H1 (cell line): ENCODE measurements around the gene BAIAP2. TPM values are rescaled to one million over a fixed set of nuclear protein-coding genes. Genes with fewer than 3 reads are reported as not detected.

ENCODE experiments used
- CTCF ChIA-PET: fragments of 300-600 bp; sonication (Branson Sonifier 250); formaldehyde crosslinking; loops from one replicate; lab custom pipeline; 2021; ENCODE audit not compliant: partially characterized antibody; lab: Charles Lee
- POLR2A ChIA-PET: fragments of 300-600 bp; sonication (Branson Sonifier 250); formaldehyde crosslinking; loops from one replicate; lab custom pipeline; 2021; ENCODE audit warnings: inconsistent platforms; ENCODE audit not compliant: partially characterized antibody; lab: Charles Lee
- DNase-seq, 2 experiments: peaks; one replicate each; pipeline versions ENCODE4 v3.0.0 to v3.0.0-alpha.2; 2010 to 2022; ENCODE audit warnings: low spot score in 2 of 2, low read depth in 1 of 2, mixed read lengths in 1 of 2
- FAIRE-seq: peaks from 2 replicates; lab custom pipeline; 2011; peaks lifted over from hg19 to GRCh38; lab: Jason Lieb, UNC
- H2AFZ ChIP-seq: 2 replicates; pipeline ENCODE4 v1.8.1; 2012; ENCODE audit warnings: low read length, inconsistent platforms
- H2AK5ac ChIP-seq: 2 replicates; pipeline ENCODE4 v1.6.1; 2013; ENCODE audit warnings: low read depth, low read length
- H2BK120ac ChIP-seq: replicated peaks from 2 replicates; pipeline ENCODE3; 2013; ENCODE audit warnings: low read depth, low read length, inconsistent platforms
- H2BK12ac ChIP-seq: 2 replicates; pipeline ENCODE4 v1.6.1; 2013; ENCODE audit warnings: low read depth, low read length
- H2BK15ac ChIP-seq: 2 replicates; pipeline ENCODE4 v1.6.1; 2013; ENCODE audit warnings: low read length
- H2BK20ac ChIP-seq: 2 replicates; pipeline ENCODE4 v1.6.1; 2013; ENCODE audit warnings: low read length
- H2BK5ac ChIP-seq: 2 replicates; pipeline ENCODE4 v1.6.1; 2013; ENCODE audit warnings: low read depth, low read length
- H3K14ac ChIP-seq: 2 replicates; pipeline ENCODE4 v1.6.1; 2013; ENCODE audit warnings: inconsistent platforms; ENCODE audit not compliant: insufficient read length
- H3K18ac ChIP-seq: 2 replicates; pipeline ENCODE4 v1.6.1; 2013; ENCODE audit warnings: low read length; ENCODE audit errors: extremely low read depth
- H3K23ac ChIP-seq: 2 replicates; pipeline ENCODE4 v1.6.1; 2013; ENCODE audit warnings: inconsistent platforms; ENCODE audit not compliant: insufficient read length
- H3K23me2 ChIP-seq: 2 replicates; pipeline ENCODE4 v1.6.1; 2013; ENCODE audit warnings: low read depth, low read length
- H3K27ac ChIP-seq: 2 replicates; pipeline ENCODE4 v1.6.1; 2011; ENCODE audit warnings: low read depth, low read length, inconsistent platforms
- H3K27me3 ChIP-seq, 4 experiments: replicated peaks in 1 of 4; 1 replicate in 1 of 4; 2 replicates in 3 of 4; pipeline versions ENCODE4 v1.6.1 to v1.8.1; 2011 to 2013; ENCODE audit warnings: low read length in 3 of 4, mild to moderate bottlenecking in 3 of 4, inconsistent platforms in 2 of 4, mixed read lengths in 2 of 4, moderate library complexity in 1 of 4; ENCODE audit not compliant: control insufficient read depth in 3 of 4, insufficient read depth in 3 of 4; ENCODE audit errors: extremely low read depth in 1 of 4
- H3K36me3 ChIP-seq, 4 experiments: 2 replicates each; pipeline versions ENCODE4 v1.6.1 to v1.8.1; 2011 to 2013; ENCODE audit warnings: mild to moderate bottlenecking in 4 of 4, low read length in 3 of 4, moderate library complexity in 2 of 4, control low read depth in 1 of 4, inconsistent platforms in 1 of 4; ENCODE audit not compliant: insufficient read depth in 4 of 4, control insufficient read depth in 2 of 4
- H3K4ac ChIP-seq: replicated peaks from 2 replicates; pipeline ENCODE3; 2013; ENCODE audit warnings: low read length, low read depth, mixed read lengths, inconsistent platforms; ENCODE audit not compliant: insufficient read length
- H3K4me1 ChIP-seq, 4 experiments: replicated peaks in 1 of 4; 1 replicate in 1 of 4; 2 replicates in 3 of 4; pipeline versions ENCODE4 v1.6.1 to v1.8.1; 2011 to 2013; ENCODE audit warnings: low read length in 3 of 4, inconsistent platforms in 2 of 4, mixed read lengths in 1 of 4; ENCODE audit not compliant: insufficient read depth in 4 of 4, control insufficient read depth in 3 of 4
- H3K4me2 ChIP-seq, 2 experiments: 2 replicates each; pipeline versions ENCODE4 v1.6.1 to v1.8.1; 2011 to 2013; ENCODE audit warnings: low read depth in 2 of 2, low read length in 2 of 2, control low read depth in 1 of 2, inconsistent platforms in 1 of 2, mild to moderate bottlenecking in 1 of 2; ENCODE audit not compliant: insufficient read depth in 1 of 2
- H3K4me3 ChIP-seq, 4 experiments: fragments of 200-600, 300-600 bp in 1 of 4; sonication (generic), shearing (Covaris generic), sonication (Bioruptor Twin) in 1 of 4; 2 replicates each; pipeline versions ENCODE4 v1.5.1 to v1.8.1; 2011 to 2016; ENCODE audit warnings: low read length in 4 of 4, low read depth in 3 of 4, control low read depth in 2 of 4, inconsistent platforms in 2 of 4, mild to moderate bottlenecking in 2 of 4, mixed read lengths in 1 of 4, moderate library complexity in 1 of 4; ENCODE audit not compliant: insufficient read depth in 2 of 4; ENCODE audit errors: extremely low read depth in 1 of 4
- H3K56ac ChIP-seq: replicated peaks from 2 replicates; pipeline ENCODE3; 2013; ENCODE audit warnings: low read depth, mild to moderate bottlenecking, mixed read lengths, low read length, inconsistent platforms; ENCODE audit not compliant: insufficient read length
- H3K79me1 ChIP-seq: 2 replicates; pipeline ENCODE4 v1.6.1; 2013; ENCODE audit warnings: low read depth, low read length, control low read depth
- H3K79me2 ChIP-seq, 2 experiments: 2 replicates each; pipeline versions ENCODE4 v1.6.1 to v1.8.1; 2012 to 2013; ENCODE audit warnings: low read length in 2 of 2, mild to moderate bottlenecking in 2 of 2, inconsistent platforms in 1 of 2; ENCODE audit not compliant: insufficient read depth in 2 of 2, control insufficient read depth in 1 of 2
- H3K9ac ChIP-seq, 4 experiments: replicated peaks in 1 of 4; 1 replicate in 1 of 4; 2 replicates in 3 of 4; pipeline versions ENCODE4 v1.6.1 to v1.8.1; 2011 to 2013; ENCODE audit warnings: low read depth in 3 of 4, low read length in 3 of 4, control low read depth in 2 of 4, mild to moderate bottlenecking in 2 of 4, moderate library complexity in 2 of 4, inconsistent platforms in 1 of 4; ENCODE audit errors: extremely low read depth in 1 of 4
- H3K9me3 ChIP-seq, 2 experiments: 2 replicates each; pipeline versions ENCODE4 v1.6.1 to v1.8.1; 2012 to 2013; ENCODE audit warnings: mild to moderate bottlenecking in 2 of 2, moderate library complexity in 2 of 2, control low read depth in 1 of 2, inconsistent platforms in 1 of 2, low read depth in 1 of 2, low read length in 1 of 2, mixed read lengths in 1 of 2; ENCODE audit not compliant: insufficient read depth in 2 of 2
- H4K20me1 ChIP-seq, 2 experiments: replicated peaks in 1 of 2; 2 replicates each; pipeline versions ENCODE3 to v1.8.1; 2011 to 2013; ENCODE audit warnings: inconsistent platforms in 2 of 2, low read length in 2 of 2, mild to moderate bottlenecking in 1 of 2; ENCODE audit not compliant: insufficient read depth in 2 of 2, control insufficient read depth in 1 of 2
- H4K5ac ChIP-seq: 2 replicates; pipeline ENCODE4 v1.6.1; 2013; ENCODE audit warnings: low read length, low read depth, mixed read lengths, inconsistent platforms; ENCODE audit not compliant: insufficient read length
- H4K8ac ChIP-seq: 2 replicates; pipeline ENCODE4 v1.8.0; 2013; ENCODE audit warnings: mild to moderate bottlenecking, moderate library complexity, low read length, inconsistent platforms; ENCODE audit not compliant: insufficient read depth; ENCODE audit errors: extremely low read depth
- H4K91ac ChIP-seq: replicated peaks from 2 replicates; pipeline ENCODE3; 2013; ENCODE audit warnings: low read length, mixed read lengths, inconsistent platforms; ENCODE audit not compliant: insufficient read length
- ASH2L ChIP-seq: fragments of 200-600, 300-600 bp; sonication (generic); IDR thresholded peaks from one replicate; pipeline ENCODE4 v1.7.1; 2017; ENCODE audit warnings: low read length
- ATF3 ChIP-seq: IDR thresholded peaks from 2 replicates; pipeline ENCODE4 v1.6.1; 2011; ENCODE audit warnings: low read depth, mild to moderate bottlenecking, low read length; ENCODE audit not compliant: insufficient read depth
- CHD1 ChIP-seq: IDR thresholded peaks from 2 replicates; pipeline ENCODE4 v1.6.1; 2012; ENCODE audit warnings: low read depth, low read length, improper control_type of control experiment
- EZH2 ChIP-seq: fragments of 200-600 bp; sonication (generic); IDR thresholded peaks from 2 replicates; pipeline ENCODE4 v1.7.1; 2012; ENCODE audit warnings: low read depth, mild to moderate bottlenecking, moderate library complexity, low read length, inconsistent platforms; ENCODE audit not compliant: severe bottlenecking
- GTF2F1 ChIP-seq: IDR thresholded peaks from 2 replicates; pipeline ENCODE4 v1.6.1; 2012; ENCODE audit warnings: low read depth, low read length, improper control_type of control experiment, borderline replicate concordance
- HDAC2 ChIP-seq, 2 experiments: fragments of 300-600 bp in 1 of 2; sonication (generic) in 1 of 2; IDR thresholded peaks; 2 replicates each; pipeline ENCODE4 v1.6.1; 2011 to 2012; ENCODE audit warnings: low read depth in 2 of 2, low read length in 2 of 2, mild to moderate bottlenecking in 2 of 2, moderate library complexity in 2 of 2, borderline replicate concordance in 1 of 2, inconsistent platforms in 1 of 2
- JUND ChIP-seq: IDR thresholded peaks from 2 replicates; pipeline ENCODE4 v1.6.1; 2011; ENCODE audit warnings: mild to moderate bottlenecking, improper control_type of control experiment, low read length
- KDM5A ChIP-seq: fragments of 200-600 bp; IDR thresholded peaks from 2 replicates; pipeline ENCODE4 v1.7.1; 2012; ENCODE audit warnings: mild to moderate bottlenecking, low read length, inconsistent platforms, mixed read lengths
- POLR2AphosphoS5 ChIP-seq: IDR thresholded peaks from 2 replicates; pipeline ENCODE4 v1.6.1; 2011; ENCODE audit warnings: low read depth, low read length
- POU5F1 ChIP-seq: IDR thresholded peaks from 2 replicates; pipeline ENCODE4 v1.6.1; 2011; ENCODE audit warnings: low read depth, mild to moderate bottlenecking, low read length, moderate library complexity
- RFX5 ChIP-seq: IDR thresholded peaks from 2 replicates; pipeline ENCODE4 v1.6.1; 2011; ENCODE audit warnings: low read depth, low read length, improper control_type of control experiment, borderline replicate concordance
- RXRA ChIP-seq: IDR thresholded peaks from 2 replicates; pipeline ENCODE4 v1.6.1; 2011; ENCODE audit warnings: low read depth, mild to moderate bottlenecking, low read length, moderate library complexity; ENCODE audit not compliant: insufficient read depth
- SIRT6 ChIP-seq: IDR thresholded peaks from one replicate; pipeline ENCODE4 v1.7.1; 2012; ENCODE audit warnings: low read length, inconsistent platforms
- SIX5 ChIP-seq: IDR thresholded peaks from 2 replicates; pipeline ENCODE4 v1.6.1; 2011; ENCODE audit warnings: mild to moderate bottlenecking, low read depth, low read length
- TEAD4 ChIP-seq: IDR thresholded peaks from 2 replicates; pipeline ENCODE4 v1.6.1; 2012; ENCODE audit warnings: low read depth, low read length, inconsistent platforms, mixed read lengths
- WGBS, 2 experiments: shearing (Covaris generic) in 1 of 2; methylation state at CpG; one replicate each; pipeline versions ENCODE4 v1.1.6 to v1.1.7; 2013 to 2015; ENCODE audit warnings: low lambda C conversion rate in 2 of 2, mixed read lengths in 2 of 2, inconsistent platforms in 1 of 2, low coverage in 1 of 2, missing lambda C conversion rate in 1 of 2; ENCODE audit not compliant: insufficient replicate concordance in 2 of 2, insufficient coverage in 1 of 2, insufficient read length in 1 of 2; ENCODE audit errors: extremely low coverage in 1 of 2, missing lambda C conversion rate in 1 of 2; 5-methylcytosine and 5-hydroxymethylcytosine counted together
- polyA plus RNA-seq, 7 experiments: library from polyadenylated mRNA; depleted of rRNA in 3 of 7; stranded (reverse) in 5 of 7; unstranded in 2 of 7; fragments of >200 nt in 5 of 7; fragments of 200-250 nt in 2 of 7; gene quantifications; 1 replicate in 5 of 7; 2 replicates in 1 of 7; 4 replicates in 1 of 7; pipeline versions ENCODE4 v1.2.1 to v1.2.3, GENCODE V29; 2011 to 2013; ENCODE audit warnings: missing spikeins in 2 of 7, mixed read lengths in 2 of 7
- total RNA-seq: library from RNA; stranded (reverse); fragmentation: NEBNext Ultra II Directional; extraction: Animal tissue kit (Norgen Biotek cat#: 25700); gene quantifications from 2 replicates; pipeline ENCODE4 v1.2.1, GENCODE V29; 2021

Gene BAIAP2
- total and polyA plus RNA-seq, 2 of the 8 experiments (the other 6 are each of a cell fraction or from before 2014, with no cell fraction given): 10.0 to 22.8 TPM

GRCh38 chr17:81109957-81110356 is 75.0 kb downstream of the BAIAP2 start:
- no peaks in the 10 kb centered on the region for H4K20me1 ChIP-seq
- H4K91ac ChIP-seq: no peak overlapping the region
- H2BK5ac ChIP-seq: no peak overlapping the region
- H2AFZ ChIP-seq: no peak overlapping the region
- H3K14ac ChIP-seq: no peak overlapping the region
- no peak overlapping the region for H2AK5ac ChIP-seq
- no peak overlapping the region for H4K8ac ChIP-seq
- no peaks in the 10 kb centered on the region for H3K23me2 ChIP-seq
- H2BK120ac ChIP-seq: no peak overlapping the region
- WGBS, 2 experiments: 93% methylated on average over 22 of the region's 22 CpGs; no CpG with 5 or more reads in 1 of the 2 experiments
- H3K27me3 ChIP-seq: no peaks in the 10 kb centered on the region
- no peak for DNase-seq
- POLR2A ChIA-PET: no interaction called here
- no peaks in the 10 kb centered on the region for H3K36me3 ChIP-seq
- no peaks in the 10 kb centered on the region for H3K79me2 ChIP-seq
- no peak overlapping the region for H3K9ac ChIP-seq
- no peak overlapping the region for H3K27ac ChIP-seq
- no peak overlapping the region for H3K4me3 ChIP-seq
- no peak overlapping the region for H3K18ac ChIP-seq
- H3K9me3 ChIP-seq: no peaks in the 10 kb centered on the region
- H3K23ac ChIP-seq: no peak overlapping the region
- H4K5ac ChIP-seq: no peak overlapping the region
- H2BK20ac ChIP-seq: no peak overlapping the region
- H3K4me1 ChIP-seq: no peaks in the 10 kb centered on the region
- no peak for FAIRE-seq
- H3K4me2 ChIP-seq: no peak overlapping the region
- no peak overlapping the region for H3K4ac ChIP-seq
- no peak overlapping the region for H3K56ac ChIP-seq
- no peak overlapping the region for H2BK15ac ChIP-seq
- H2BK12ac ChIP-seq: no peak overlapping the region
- CTCF ChIA-PET: interaction anchor here (1.7 kb wide), 1 partner anchor 8 kb away, joined by 6 read pairs; no protein-coding TSS in a partner anchor
- H3K79me1 ChIP-seq: no peaks in the 10 kb centered on the region; the same call in 1 of the 2 replicates
- no peak for TF ChIP-seq ATF3
- TF ChIP-seq POLR2AphosphoS5: no peak
- TF ChIP-seq HDAC2 (IDR thresholded peaks at IDR 0.05; ENCODE audit: borderline replicate concordance in 1 of 2, low read depth in 2 of 2, low read length in 2 of 2): no peak
- no peak for TF ChIP-seq JUND
- no peak for TF ChIP-seq SIX5
- TF ChIP-seq KDM5A: no peak
- TF ChIP-seq ASH2L: no peak
- TF ChIP-seq CHD1: no peak
- TF ChIP-seq GTF2F1: no peak
- no peak for TF ChIP-seq RFX5
- no peak for TF ChIP-seq SIRT6
- no peak for TF ChIP-seq TEAD4
- no peak for TF ChIP-seq POU5F1
- TF ChIP-seq RXRA: no peak
- TF ChIP-seq EZH2: no peak
